ENCODE results near the gene KRTAP1-4. TPM values are rescaled to one million over a fixed set of nuclear protein-coding genes. Genes with fewer than 3 reads are reported as not detected.

The KRTAP1-4 gene, protein sequence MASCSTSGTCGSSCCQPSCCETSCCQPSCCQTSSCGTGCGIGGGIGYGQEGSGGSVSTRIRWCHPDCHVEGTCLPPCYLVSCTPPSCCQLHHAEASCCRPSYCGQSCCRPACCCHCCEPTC
- total RNA-seq (not detected in 2 replicates), polyA plus RNA-seq (not detected in 2 replicates)

GRCh38 chr17:41029633-41030245, at the start of gene KRTAP1-4:
TSS of gene KRTAP1-4 (minus strand) at chr17:41030195. CDS start at chr17:41030078, 117 bp downstream.
- H3K4me1 ChIP-seq (ENCODE audit: insufficient read depth), result no peaks in the 10 kb centered on the region
- no peak within 1 kb of the TSS for H2AFZ ChIP-seq
- H3K36me3 ChIP-seq (replicated peaks; ENCODE audit: insufficient read depth, low read depth), result no peaks in the 10 kb centered on the region
- H3K4me2 ChIP-seq, result no peak within 1 kb of the TSS
- H3K9me3 ChIP-seq (ENCODE audit: low read depth), result no peaks in the 10 kb centered on the region
- H3K9me2 ChIP-seq (replicated peaks; ENCODE audit: insufficient read depth), result no peaks in the 10 kb centered on the region
- H3K27me3 ChIP-seq, result peaks cover 3% of the 10 kb centered on the region
- TF ChIP-seq EZH2phosphoT487 (IDR thresholded peaks at IDR 0.05; ENCODE audit: low read depth, severe bottlenecking, unreplicated experiment) (no peak), EZH2 (IDR thresholded peaks at IDR 0.05; ENCODE audit: borderline replicate concordance) (no peak), CTCF (IDR thresholded peaks at IDR 0.05; ENCODE audit: poor library complexity) (no peak)
- no peaks in the 10 kb centered on the region for H4K20me1 ChIP-seq (ENCODE audit: insufficient read depth, poor library complexity, severe bottlenecking)
- H3K27ac ChIP-seq, result no peak within 1 kb of the TSS
- WGBS (ENCODE audit: low lambda C conversion rate, missing lambda C conversion rate), result 89% methylated on average over 11 of the region's 12 CpGs
- no peaks in the 10 kb centered on the region for H3K79me2 ChIP-seq
- H3K4me3 ChIP-seq, result no peak within 1 kb of the TSS
- no peak for DNase-seq (ENCODE audit: low spot score)

- no peak overlapping the region for H3K27ac ChIP-seq
- no peaks in the 10 kb centered on the region for H3K9me3 ChIP-seq (ENCODE audit: low read depth)
- no peak for TF ChIP-seq CTCF (IDR thresholded peaks at IDR 0.05; ENCODE audit: poor library complexity)
- no peak for TF ChIP-seq EZH2 (IDR thresholded peaks at IDR 0.05; ENCODE audit: borderline replicate concordance)
- H3K4me1 ChIP-seq (ENCODE audit: insufficient read depth), result no peaks in the 10 kb centered on the region
- H3K4me2 ChIP-seq, result no peak overlapping the region
- no peaks in the 10 kb centered on the region for H3K9me2 ChIP-seq (replicated peaks; ENCODE audit: insufficient read depth)
- no peak for DNase-seq (ENCODE audit: low spot score)
- H3K79me2 ChIP-seq, result no peaks in the 10 kb centered on the region
- H3K27me3 ChIP-seq, result peaks cover 15% of the 10 kb centered on the region
- H2AFZ ChIP-seq, result no peak overlapping the region
- H3K36me3 ChIP-seq (replicated peaks; ENCODE audit: insufficient read depth, low read depth), result no peaks in the 10 kb centered on the region
- H4K20me1 ChIP-seq (ENCODE audit: insufficient read depth, poor library complexity, severe bottlenecking), result no peaks in the 10 kb centered on the region
- H3K4me3 ChIP-seq, result no peak overlapping the region
Observed at GRCh38 chr17:41076788-41077187, 46.8 kb upstream of the KRTAP1-4 start.

DNA sequence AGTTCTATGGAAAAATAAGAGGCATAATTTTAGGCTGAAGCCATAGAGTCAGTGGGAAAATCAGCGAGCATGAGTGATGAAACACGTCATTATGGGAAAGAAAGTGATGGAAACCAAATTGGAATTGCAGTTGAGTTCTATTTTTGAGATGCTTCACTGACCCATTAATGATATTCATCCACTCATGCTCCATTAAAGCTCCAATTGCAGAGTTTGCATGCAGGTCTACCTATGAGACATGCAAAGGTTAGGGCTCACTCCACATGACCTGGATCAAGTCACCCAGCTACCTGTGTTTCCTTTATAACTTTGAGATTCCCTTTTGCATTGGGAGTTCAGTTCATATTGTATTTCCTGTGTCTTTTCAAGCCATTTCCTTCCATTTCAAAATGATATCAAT, 43.7 kb upstream of the KRTAP1-4 start:
- H3K4me1 ChIP-seq (ENCODE audit: insufficient read depth), result no peaks in the 10 kb centered on the region
- no peak overlapping the region for H3K4me3 ChIP-seq
- H3K36me3 ChIP-seq (replicated peaks; ENCODE audit: insufficient read depth, low read depth), result no peaks in the 10 kb centered on the region
- H3K27ac ChIP-seq, result no peak overlapping the region
- H3K4me2 ChIP-seq, result no peak overlapping the region
- DNase-seq (ENCODE audit: low spot score), result no peak
- TF ChIP-seq CTCF (IDR thresholded peaks at IDR 0.05; ENCODE audit: poor library complexity) (no peak), EZH2phosphoT487 (IDR thresholded peaks at IDR 0.05; ENCODE audit: low read depth, severe bottlenecking, unreplicated experiment) (no peak), EZH2 (IDR thresholded peaks at IDR 0.05; ENCODE audit: borderline replicate concordance) (no peak)
- 98% methylated on average over 2 of the region's 2 CpGs for WGBS (ENCODE audit: low lambda C conversion rate, missing lambda C conversion rate)
- peaks cover 15% of the 10 kb centered on the region for H3K27me3 ChIP-seq
- no peak overlapping the region for H2AFZ ChIP-seq
- H4K20me1 ChIP-seq (ENCODE audit: insufficient read depth, poor library complexity, severe bottlenecking), result no peaks in the 10 kb centered on the region
- no peaks in the 10 kb centered on the region for H3K79me2 ChIP-seq
- H3K9me2 ChIP-seq (replicated peaks; ENCODE audit: insufficient read depth), result no peaks in the 10 kb centered on the region
- H3K9me3 ChIP-seq (ENCODE audit: low read depth), result no peaks in the 10 kb centered on the region
